GM19043 (cell line): ENCODE data around the gene TSPAN32.

Experiments used
- ATAC-seq: cut with Tn5 transposase; IDR thresholded peaks from one replicate; pipeline ENCODE4 v1.9.1; 2021; ENCODE audit warnings: low read depth; ENCODE audit not compliant: unreplicated experiment

The TSPAN32 gene

DNA sequence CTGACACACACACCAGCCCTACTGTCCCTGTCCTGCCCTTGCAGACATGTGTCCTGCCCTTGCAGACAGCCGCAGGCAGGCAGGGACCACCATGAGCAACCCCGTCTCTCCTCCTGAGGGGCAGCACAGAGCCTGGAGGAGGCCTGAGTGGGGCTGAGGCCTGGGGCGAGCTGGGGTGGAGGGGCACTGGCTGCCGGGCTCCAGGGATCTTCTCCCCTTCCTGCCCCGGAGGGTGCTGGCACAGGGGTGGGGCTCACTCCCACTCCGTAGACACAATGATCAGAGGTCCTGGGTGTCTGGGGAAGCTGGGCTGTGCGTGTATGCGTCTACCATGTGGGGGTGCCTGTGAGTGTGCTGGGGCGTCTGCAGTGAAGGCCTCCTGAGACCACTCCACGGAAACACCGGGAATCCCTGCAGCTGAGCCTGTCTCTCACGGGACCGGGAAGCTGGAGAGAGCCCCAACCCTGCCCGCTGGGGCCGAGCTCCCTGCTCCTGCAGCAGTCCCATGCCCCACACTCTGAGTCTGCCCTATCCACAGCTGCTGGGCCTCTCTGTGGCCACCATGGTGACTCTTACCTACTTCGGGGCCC, 588 bp downstream of the TSPAN32 start:
- no peak for ATAC-seq

- no peak for ATAC-seq
These were observed 1.2 kb downstream of the TSPAN32 start for GRCh38 chr11:2302896-2303626.

DNA sequence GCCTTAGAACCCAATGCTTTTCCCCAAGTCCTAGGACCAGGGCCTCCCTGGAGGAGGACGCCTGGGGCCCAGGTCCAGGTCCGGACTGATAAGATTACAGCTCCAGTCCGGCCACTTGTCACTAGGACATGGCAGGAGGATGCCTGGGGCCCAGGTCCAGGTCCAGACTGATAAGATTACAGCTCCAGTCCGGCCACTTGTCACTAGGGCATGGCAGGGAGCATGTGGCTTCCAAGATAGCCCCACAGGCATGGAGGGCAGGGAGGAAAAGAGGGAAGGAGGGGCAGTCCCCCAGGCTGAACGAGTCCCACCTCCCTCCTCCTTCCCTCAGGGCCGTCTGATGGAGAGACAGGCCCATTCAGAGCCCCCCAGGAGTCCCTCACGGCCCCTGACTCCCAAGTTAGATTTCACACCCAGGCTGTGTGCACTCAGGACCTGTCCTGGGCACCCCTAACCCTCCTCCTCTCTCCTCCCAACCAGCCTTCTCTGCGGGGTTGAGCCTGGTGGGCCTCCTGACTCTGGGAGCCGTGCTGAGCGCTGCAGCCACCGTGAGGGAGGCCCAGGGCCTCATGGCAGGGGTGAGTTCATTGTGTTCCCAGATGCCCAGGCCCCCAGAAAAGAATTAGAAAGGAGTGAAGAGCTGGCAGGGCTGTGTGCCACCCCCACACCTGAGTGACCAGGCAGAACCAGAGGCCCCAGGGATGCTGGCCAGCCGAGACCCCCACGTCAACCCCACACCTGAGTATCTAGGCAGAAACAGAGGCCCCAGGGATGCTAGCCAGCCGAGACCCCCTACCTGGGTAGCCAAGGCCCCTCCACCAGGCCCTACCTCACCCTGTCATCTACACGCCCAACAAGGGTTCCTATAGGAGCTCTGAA, 2.1 kb downstream of the TSPAN32 start:
- ATAC-seq, result no peak

DNA sequence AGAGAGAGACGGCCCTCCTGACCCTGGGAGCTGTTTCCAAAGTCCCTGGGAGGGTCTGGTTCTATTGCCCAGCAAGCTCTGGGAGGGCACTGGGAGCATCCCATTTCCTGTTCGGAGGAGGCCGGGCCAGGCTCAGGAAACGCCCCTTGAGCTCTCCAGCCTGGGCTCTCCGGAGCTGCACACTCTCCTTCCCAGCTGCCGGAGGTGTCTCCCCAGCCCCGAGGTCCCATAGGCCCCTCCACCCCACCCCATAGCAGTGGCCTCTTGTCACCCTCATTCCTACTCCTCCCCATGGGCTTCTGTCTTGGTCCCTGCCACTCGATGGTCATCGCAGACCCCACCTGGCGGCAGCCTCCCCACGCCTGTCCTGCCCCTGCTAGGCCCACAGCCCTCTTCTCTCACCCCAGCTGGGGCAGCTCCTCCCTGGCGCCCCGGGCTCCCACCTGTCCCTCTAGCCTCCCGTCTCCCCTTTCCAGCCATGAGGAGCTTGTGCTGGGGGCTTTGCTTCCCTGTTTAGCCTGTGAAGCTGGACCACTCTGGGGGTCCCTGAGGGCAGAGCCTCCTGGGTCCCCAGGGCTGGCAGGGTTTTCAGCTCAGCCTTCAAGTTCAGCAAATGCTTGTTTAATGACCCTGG, 2.8 kb downstream of the TSPAN32 start:
- no peak for ATAC-seq

DNA sequence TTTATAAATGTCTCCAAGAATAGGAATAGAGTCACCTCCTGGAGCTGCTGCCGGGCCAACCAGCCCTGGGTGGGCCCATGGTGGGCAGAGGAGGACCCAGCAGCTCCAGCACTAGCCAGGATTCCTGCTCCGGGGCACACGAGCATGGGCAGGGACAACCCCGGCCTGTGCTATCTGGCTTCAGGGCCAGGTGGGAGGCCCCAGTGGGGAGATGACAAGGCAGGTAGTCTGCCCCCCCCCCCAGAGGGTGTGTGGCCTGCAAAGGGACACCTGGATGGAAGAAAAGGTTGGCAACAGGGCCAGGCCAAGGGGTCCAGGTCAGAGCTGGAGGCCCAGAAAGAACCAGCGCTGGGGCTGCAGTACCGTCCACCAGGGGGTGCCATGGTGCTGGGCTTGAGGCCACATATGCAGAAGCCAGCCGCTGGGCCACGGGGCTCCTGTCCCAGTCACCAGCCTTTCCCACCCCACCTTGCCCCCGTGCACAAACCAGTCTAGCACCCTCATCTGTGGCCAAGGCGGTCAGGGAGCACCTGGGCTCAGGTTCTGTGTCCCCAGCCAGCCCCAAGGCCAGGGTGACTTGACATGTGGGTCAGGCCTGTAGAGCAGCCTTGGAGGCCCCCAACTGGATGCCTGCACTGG, 3.4 kb downstream of the TSPAN32 start:
- no peak for ATAC-seq

- ATAC-seq, result no peak
These were observed 4.1 kb downstream of the TSPAN32 start for GRCh38 chr11:2305788-2306451.

DNA sequence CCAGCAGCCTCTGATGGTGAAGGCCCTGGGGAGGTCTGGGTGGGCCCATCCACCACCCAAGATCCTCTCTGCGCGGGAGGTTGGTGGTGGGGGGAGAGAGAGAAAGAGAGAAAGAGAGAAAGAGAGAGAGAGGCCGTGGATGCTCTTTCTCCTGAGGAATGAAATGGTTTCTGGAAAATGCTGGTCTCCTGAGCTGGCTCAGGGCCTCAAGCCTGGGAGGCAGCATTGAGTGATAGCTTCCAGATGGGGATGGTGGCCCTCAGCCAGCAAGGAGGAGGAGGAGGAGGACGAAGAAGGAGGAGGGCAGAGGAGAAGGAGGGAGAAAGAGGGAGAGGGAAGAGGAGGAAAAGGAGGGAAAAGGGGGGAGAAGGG, 4.6 kb downstream of the TSPAN32 start:
- no peak for ATAC-seq

DNA sequence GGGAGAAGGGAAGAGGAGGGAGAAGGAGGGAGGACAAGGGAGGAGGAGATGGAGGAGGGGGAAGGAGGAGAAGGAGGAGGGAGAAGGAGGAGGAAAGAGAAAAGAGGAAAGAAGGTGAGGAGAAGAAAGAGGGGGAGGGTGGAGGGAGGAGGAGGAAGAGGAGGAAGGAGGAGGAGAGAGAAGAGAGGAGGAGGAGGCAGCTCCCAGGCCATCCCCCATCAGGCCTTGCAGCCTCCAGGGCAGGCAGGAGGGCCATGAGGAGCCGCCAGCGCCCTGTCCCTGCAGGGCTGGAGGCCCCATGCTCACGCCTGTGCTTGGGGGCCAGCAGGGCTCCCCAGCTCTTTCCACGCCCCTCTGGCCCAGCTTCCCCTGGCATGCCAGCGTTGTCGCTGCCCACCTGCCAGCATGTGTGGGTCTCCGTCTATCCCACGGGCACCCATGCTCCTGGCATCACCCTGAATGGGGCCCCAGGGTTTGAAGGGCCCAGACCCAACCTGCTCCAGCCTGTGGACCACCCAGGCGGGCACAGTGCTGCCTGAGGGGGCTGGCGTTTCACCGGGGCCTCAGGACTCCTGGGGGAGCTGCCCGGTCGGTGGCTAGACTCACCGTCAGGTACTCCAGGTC, 5.2 kb downstream of the TSPAN32 start:
- ATAC-seq, result no peak

DNA sequence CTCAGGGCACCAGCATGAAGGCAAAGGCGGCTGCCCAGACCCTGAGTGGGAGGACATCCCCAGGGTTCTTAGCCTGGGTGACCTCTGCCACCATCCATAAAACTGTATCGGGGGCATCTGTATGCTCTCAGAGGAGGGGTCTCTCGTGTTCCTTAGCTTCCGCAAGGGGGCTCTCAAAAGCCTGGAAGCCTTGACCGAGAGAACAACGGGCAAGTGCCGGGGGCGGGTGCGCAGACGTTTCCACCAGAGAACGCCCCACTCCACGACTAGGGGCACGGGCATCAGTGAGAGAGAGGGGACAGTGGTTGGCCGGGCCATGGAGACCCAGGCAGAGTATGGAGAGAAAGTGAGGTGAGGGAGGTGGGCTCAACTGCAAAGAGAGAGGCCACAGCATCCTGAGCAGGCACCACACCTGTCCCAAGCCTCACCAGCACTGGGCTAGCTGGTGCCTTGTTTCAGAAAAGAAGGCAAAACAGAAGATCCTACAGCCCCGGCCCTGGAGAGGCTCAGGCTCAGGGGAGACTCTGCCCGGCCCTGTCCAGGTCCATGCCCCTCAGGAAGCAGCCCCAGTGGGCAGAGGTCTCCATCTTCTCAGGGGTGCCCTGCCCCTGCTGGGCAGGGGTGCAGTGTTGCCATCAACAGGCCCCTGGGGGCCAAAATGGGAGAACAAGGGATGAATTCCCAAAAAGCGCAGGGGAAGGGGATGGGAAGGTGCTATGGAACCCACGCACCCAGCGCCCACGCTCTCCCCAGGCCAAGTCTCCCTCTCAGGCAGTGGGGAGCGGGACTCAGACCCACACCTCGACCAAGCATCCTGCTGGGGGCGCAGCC, 5.9 kb downstream of the TSPAN32 start:
- no peak for ATAC-seq

DNA sequence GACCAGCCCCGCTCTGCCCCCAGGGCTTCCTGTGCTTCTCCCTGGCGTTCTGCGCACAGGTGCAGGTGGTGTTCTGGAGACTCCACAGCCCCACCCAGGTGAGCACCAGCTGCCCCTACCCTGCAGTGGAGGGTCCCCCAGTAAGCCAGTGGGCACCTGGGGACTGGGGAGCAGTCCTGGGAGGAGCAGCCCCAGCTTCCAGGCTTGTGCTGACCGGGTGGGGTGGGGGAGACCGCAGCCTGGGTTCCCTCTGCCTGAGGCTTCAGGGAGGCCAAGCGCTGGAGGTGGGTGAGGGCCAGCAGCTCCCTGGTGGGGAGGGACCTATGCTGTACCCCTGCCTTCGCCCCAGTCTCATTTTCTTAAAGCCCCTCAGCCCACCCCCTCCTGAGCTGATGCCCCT, 6.9 kb downstream of the TSPAN32 start:
- ATAC-seq, result no peak

GRCh38 chr11:2309251-2310072, 7.6 kb downstream of the TSPAN32 start:
- no peak for ATAC-seq

- no peak for ATAC-seq
These were observed 8.4 kb downstream of the TSPAN32 start for GRCh38 chr11:2310073-2310785.

- no peak for ATAC-seq
These were observed 9.1 kb downstream of the TSPAN32 start for GRCh38 chr11:2310786-2311352.

DNA sequence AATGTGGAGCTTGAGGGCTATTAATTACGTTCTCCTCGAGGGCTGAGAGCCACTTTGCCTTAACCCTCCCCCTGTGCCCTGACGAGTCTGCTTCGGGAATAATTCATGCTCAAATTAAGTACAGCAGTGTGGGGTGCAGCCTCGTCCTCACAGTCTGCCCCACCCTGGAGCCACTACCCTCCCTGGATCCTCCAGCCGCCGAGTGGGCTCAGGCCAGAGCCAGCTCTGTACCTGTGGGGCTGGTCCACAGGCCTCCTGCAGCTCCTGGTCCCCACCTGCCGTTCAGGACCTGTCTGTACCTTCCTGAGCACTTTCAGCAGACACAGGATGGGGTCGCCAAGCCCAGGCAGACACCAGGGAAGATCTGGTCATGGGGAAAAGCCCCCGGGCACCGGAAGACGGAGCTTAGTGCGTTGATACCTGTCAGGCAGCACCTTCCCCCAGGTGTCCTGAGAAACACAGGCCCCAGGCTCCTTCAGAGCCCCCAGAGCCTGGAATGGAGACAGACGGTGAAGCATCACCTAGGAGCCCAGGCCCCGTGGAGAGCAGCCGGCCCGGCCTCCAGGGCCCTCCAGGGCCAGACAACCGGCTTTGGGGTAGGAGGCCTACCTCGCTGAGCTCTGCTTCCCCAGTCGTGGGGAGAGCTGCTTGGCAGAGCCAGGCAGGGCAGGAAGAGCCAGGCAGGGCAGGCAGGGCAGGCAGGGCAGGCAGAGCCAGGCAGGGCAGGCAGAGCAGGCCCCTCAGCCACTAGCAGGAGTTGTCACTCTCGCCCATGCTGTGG, 9.7 kb downstream of the TSPAN32 start:
- ATAC-seq, result no peak

DNA sequence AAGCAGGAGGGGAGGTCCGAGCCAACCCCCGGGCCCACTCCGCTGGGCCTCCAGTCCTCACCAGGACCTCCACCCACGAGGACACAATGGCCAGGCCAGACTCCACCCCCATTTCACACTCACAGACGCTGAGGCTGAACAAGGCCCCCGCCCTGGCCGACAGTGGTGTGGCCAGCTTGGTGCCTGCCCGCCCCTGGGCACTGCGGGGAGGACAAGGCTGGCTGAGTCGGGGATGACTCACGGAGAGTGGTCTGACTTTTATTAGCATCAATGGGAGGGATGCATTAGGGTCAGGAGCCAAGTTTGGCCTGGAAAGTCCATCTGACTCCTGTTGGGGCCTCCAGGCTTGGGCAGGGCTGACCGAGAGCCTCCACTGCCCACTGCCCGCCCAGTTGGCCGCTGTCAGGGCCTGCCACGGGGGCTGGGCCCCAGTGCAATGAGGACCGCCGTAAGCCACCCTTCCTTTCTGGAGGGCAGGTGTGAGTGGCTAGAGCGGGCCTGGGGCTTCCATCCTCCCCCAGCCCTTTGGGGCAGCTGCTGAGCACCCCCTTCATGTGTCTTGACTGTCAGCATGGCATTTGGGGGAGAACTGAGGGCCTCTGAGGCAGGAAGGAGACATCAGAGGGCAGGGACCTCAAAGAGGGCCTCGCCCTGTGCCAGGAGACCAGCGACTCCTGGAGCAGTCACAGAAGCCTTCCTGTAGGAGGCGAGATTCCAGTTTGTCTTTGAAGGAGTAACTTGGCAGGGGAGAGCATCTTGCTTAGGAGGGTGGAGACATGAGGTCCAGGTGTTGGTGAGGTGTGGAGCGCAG, 10.6 kb downstream of the TSPAN32 start:
- no peak for ATAC-seq
